GM12892 (cell line): ENCODE results near the gene ZC3H10.

ENCODE experiments used
- DNase-seq: peaks from one replicate; pipeline ENCODE4 v3.0.0; 2011; ENCODE audit not compliant: insufficient read length
- FAIRE-seq: peaks from 2 replicates; lab custom pipeline; 2011; peaks lifted over from hg19 to GRCh38; lab: Jason Lieb, UNC
- POLR2A ChIP-seq: IDR thresholded peaks from 2 replicates; pipeline ENCODE4 v1.6.1; 2011; ENCODE audit warnings: low read depth, low read length, control low read depth
- POLR2AphosphoS5 ChIP-seq: IDR thresholded peaks from 2 replicates; pipeline ENCODE4 v1.6.1; 2011; ENCODE audit warnings: low read depth, low read length, control low read depth
- TAF1 ChIP-seq: IDR thresholded peaks from 2 replicates; pipeline ENCODE4 v1.6.1; 2011; ENCODE audit warnings: low read depth, mild to moderate bottlenecking, control low read depth, low read length, borderline replicate concordance

ZC3H10 gene

DNA sequence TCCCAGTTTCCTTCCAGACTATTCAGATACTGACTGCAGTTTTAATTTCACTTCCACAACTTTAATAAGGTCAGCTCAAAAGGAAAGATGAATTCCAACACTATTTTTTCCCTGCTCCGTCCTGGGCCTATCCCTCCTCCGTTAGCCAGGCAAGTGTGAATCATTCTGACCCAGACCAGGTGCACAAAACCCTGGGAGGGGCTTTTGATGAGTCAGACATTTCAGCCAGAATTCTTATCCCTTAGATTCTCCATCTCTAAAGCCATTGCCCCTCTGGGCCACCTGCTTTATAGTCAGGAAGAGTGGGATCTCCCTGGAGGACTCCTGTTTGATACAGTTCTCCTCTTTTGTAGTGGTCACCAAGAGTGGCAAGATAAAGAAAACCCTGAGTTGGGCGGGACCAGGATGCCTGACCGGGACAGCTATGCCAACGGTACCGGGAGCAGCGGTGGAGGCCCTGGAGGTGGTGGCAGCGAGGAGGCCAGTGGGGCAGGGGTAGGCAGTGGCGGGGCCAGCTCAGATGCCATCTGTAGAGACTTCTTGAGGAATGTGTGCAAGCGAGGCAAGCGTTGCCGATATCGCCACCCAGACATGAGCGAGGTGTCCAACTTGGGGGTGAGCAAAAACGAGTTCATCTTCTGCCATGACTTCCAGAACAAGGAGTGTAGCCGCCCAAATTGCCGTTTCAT is 2.2 kb downstream of the ZC3H10 start:
- DNase-seq = no peak
- FAIRE-seq = no peak
- TF ChIP-seq TAF1 (no peak), POLR2A (no peak), POLR2AphosphoS5 (no peak)

DNA sequence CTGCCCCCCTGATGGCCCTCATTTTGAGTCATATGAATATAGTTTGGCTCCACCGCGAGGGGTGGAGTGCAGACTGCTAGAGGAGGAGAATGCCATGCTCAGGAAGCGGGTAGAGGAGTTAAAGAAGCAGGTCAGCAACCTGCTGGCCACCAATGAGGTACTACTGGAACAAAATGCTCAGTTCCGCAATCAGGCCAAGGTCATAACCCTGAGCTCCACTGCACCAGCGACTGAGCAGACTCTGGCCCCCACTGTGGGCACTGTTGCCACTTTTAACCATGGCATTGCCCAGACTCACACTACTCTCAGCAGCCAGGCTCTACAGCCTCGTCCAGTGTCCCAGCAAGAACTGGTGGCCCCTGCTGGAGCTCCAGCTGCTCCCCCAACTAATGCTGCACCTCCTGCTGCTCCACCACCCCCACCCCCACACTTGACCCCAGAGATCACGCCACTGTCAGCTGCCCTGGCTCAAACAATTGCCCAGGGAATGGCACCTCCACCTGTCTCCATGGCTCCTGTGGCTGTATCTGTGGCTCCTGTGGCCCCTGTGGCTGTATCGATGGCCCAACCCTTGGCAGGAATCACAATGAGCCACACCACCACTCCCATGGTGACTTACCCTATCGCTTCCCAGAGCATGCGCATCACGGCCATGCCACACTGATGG is 3.3 kb downstream of the ZC3H10 start:
- no peak for FAIRE-seq
- TF ChIP-seq TAF1 (no peak), POLR2AphosphoS5 (no peak), POLR2A (no peak)
- no peak for DNase-seq

DNA sequence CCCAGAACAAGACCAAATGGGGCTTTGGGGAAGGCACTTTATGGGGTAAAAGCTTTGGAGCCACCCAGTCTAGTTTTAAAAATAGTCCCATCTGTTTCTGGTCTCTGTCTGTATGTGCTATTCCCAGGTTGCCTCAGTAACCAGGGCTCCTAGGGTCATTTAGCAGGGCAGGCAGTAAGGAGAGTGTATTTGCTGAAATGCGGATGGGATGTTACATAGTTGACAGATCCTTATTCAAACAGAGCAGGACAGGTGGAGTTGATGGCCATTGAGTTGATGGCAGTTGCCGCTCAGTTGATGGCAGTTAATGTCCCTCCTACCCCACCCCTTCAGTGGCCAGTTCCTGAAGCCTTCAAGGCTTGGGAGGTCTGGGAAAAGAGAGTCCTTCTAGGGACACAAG is 4.6 kb downstream of the ZC3H10 start:
- FAIRE-seq (no peak), DNase-seq (no peak)
- TF ChIP-seq POLR2AphosphoS5 (no peak), POLR2A (no peak), TAF1 (no peak)

DNA sequence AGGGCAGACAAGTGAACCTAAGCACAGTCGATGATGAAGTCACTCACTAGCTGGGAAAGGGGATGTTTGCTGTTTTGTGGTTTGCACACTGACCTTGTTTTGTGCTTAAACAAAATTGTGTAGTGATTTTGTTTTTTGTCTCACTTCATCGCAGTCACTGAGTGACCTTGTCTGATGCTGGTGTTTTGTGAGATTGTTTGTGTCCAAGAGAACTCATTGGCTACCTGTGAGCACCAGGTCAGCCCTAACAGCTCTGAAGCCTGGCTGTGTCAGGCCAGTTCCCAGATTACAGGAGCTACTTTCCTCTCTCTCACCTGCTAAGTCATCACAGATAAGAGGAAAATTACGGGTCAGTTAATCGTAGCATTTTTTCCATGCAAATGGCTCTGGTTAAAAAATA is 6.1 kb downstream of the ZC3H10 start:
- FAIRE-seq (no peak), DNase-seq (no peak)
- TF ChIP-seq TAF1 (no peak), POLR2A (no peak)

DNA sequence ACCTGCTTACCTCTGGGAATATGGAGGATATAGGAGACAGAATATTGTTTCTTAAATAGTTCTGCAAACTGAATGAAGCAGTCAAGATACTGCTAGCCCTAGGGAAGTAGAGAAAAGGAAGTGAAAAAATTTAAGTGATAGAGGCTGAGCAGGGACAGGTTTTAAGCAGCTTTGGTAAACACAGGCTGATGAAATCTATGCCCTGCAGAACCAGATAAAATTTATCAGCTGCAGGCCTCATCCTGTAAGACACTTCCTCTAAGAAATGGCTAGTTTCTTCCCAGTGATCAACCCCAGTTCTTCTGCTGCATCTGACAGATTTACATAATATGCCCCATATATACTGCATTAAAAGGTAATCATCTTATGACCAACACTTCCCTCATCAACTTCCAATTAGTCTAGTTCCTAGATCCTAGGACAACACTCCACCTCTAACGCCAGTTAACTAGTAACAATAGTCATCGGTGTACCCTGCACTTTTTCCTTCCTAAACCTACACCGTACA is 8.7 kb downstream of the ZC3H10 start:
- no peak for FAIRE-seq
- DNase-seq = no peak
- TF ChIP-seq POLR2AphosphoS5 (no peak), TAF1 (no peak), POLR2A (no peak)

DNA sequence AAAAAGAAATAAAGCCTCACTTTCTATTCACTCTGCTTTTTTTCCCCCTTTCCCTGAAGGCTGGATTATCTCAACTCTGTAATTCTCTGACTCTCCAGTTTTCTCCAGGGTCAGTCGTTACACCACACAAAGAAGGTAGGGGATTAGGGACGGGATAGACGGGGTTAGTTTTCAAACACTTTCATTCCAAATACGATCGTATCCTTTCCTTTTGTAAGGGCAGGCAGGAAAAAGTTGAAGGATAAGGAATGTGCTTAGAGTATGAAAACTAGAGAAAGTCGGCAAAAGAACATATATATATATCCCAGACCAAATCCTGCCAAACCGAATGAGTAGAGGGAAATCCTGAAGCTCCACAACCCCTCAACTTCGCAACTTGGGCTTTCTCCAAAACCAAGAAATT is 9.4 kb downstream of the ZC3H10 start:
- TF ChIP-seq POLR2A = no peak
- TF ChIP-seq TAF1 = no peak
- TF ChIP-seq POLR2AphosphoS5 = no peak
- DNase-seq = no peak
- FAIRE-seq = no peak

DNA sequence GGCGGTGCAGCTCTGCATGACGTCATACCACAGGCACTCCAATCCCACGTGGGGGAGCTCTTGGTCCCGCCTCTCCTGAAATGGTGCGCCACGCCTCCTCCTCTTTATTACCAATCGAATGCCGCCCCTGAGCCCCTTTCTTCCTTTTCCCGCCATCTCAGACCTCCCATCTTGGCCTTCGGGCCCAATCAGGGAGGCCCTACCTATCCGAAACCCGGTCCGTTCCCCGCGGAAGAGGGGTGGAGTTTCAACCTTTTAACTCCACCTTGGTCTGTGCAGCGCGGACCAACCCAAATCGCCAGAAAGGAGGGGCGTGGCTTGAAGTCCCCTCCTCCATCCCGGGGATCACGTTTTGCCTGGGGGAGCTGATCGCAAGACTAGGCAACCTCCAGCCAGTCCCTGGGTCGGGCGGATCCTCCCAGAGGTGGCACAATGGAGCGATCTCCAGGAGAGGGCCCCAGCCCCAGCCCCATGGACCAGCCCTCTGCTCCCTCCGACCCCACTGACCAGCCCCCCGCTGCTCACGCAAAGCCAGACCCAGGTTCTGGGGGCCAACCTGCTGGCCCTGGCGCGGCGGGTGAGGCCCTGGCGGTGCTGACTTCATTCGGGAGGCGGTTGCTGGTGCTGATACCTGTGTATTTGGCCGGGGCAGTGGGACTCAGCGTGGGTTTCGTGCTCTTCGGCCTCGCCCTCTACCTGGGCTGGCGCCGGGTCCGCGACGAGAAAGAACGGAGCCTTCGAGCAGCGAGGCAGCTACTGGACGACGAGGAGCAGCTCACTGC is 10.0 kb downstream of the ZC3H10 start, which contains the start of gene ESYT1:
TSS of gene ESYT1 (plus strand) at position 380 of the 782 bp plus-strand sequence. CDS start at position 433, 53 bp downstream.
- FAIRE-seq (peak; percentile 89), DNase-seq (peak; percentile 96)
- TF ChIP-seq POLR2A (peak; percentile 72; the same call in 1 of the 2 replicates), TAF1 (peak; percentile 35; the same call in 1 of the 2 replicates), POLR2AphosphoS5 (0 out of 2 replicates have a peak, but pooled peaks have one; percentile 47)

DNA sequence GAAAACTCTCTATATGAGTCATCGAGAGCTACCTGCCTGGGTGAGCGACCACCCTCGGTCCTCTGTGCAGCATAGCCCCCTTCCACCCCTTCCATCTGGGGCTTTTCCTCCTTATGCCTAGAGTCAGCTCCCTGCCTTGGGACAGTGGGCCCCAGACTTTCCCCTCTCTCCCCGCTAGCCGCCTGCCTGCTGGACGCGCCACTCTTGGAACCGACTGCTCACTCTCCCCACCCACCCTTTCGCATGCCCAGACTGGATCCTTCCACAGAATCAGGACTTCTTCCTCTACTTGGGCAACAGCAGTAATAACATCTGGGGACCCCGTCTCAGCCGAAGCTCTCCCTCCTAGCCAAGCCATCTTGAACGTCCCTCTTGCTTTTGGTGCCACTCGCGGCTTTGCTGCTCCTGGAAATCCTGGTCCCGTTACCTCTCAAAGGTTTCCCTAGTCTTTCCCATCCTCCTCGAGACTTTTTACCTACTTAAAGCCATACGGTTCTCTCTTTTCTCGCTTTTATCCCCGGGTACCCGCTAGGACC is 10.7 kb downstream of the ZC3H10 start:
- FAIRE-seq (no peak), DNase-seq (no peak)

DNA sequence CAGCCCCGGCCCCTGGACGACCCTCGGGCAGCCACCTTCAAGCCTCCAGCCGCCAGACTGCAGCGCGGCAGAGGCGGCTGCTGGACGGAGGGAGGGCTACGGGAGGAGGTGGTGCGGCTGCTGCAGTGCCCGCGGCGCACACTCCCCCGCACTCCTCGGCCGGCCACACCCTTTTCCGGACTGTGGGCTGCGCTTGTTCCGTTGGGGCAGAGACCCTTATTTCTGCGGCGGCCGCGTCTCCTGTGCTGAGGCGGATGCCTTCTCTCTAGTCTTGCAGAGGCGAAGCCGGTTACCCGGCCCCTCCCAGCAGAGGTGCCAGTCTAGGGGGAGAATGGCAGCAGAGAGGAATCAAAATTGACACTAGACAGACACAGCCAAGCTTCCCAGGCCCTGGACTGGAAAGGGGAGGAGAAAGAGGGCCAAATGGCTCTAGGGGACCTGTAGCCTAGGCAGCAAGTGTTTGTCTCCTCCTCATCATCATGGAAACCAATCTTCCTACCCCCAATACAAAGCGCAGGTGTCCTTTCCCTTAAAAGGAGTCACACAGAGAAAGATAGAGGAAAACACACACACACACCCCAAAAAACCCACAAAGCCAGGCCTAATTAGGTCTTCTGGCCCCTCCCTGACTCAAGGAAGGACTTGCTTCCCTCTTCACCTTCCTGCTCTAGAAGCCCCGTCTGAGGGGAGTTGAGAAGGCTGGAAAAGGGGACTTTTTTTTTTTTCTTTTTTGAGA is 11.3 kb downstream of the ZC3H10 start:
- FAIRE-seq = no peak
- TF ChIP-seq TAF1 (peak; percentile 42; the same call in 1 of the 2 replicates), POLR2A (peak; percentile 65; the same call in 1 of the 2 replicates), POLR2AphosphoS5 (0 out of 2 replicates have a peak, but pooled peaks have one; percentile 30)
- DNase-seq = peak; percentile 63

More for the DNA sequence above, 10.7 kb downstream of the ZC3H10 start:
- TF ChIP-seq TAF1 = no peak
- TF ChIP-seq POLR2A = no peak
- TF ChIP-seq POLR2AphosphoS5 = no peak

DNA sequence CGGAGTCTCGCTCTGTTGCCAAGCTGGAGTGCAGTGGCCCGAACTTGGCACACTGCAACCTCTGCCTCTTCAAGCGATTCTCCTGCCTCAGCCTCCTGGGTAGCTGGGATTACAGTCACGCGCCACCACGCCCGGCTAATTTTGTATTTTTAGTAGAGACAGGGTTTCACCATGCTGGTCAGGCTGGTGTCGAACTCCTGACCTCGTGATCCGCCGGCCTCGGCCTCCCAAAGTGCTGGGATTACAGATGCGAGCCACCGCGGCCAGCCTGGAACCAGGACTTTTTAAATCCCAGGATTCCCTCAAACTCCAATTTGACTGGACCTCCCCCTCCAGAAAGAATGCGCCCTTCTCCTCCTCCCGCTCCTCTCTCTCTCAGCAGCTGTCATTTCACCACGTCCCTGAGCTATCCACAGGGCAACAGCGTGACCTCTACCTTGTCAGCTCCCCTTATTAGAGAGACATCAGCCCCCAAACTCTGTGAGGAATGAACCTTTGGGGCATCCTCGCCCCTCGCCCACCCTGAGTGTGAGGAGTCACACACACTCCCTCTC is 12.0 kb downstream of the ZC3H10 start:
- TF ChIP-seq TAF1 (no peak), POLR2A (no peak), POLR2AphosphoS5 (no peak)
- no peak for DNase-seq
- FAIRE-seq = no peak
